Bronchus fibroblast of lung (primary cell): ENCODE data around the gene CRCP. TPM values are rescaled to one million over a fixed set of nuclear protein-coding genes. Genes with fewer than 3 reads are reported as not detected.

Experiments used
- total RNA-seq: library from RNA; depleted of rRNA; stranded (reverse); fragments of >200 nt; gene quantifications from 2 replicates; pipeline ENCODE4 v1.2.3, GENCODE V29; 2015

Gene CRCP
- 22.7 and 23.6 TPM in 2 replicates for total RNA-seq

GRCh38 chr7:66114743-66115649 is at the start of gene CRCP:
Gene CRCP (plus strand): TSS chr7:66114847. CDS start chr7:66114963, 116 bp downstream.

GRCh38 chr7:66075590-66076461 is 38.8 kb upstream of the CRCP start, which contains the start of gene ASL:
Gene ASL (plus strand): TSS chr7:66075819. CDS start chr7:66076082, 263 bp downstream.

Other genes starting within 250 kb of the CRCP start
- gene VKORC1L1, start 241.8 kb upstream of the CRCP start, total RNA-seq = 9.7 and 10.4 TPM in 2 replicates
- 19.7 and 20.8 TPM in 2 replicates for gene GUSB, start 132.6 kb upstream of the CRCP start, total RNA-seq
- gene ASL, start 39.0 kb upstream of the CRCP start, total RNA-seq = 46.7 and 47.2 TPM in 2 replicates
- gene TPST1, start 90.5 kb downstream of the CRCP start, total RNA-seq = 31.1 and 34.0 TPM in 2 replicates